Stimulated activated CD4-positive, alpha-beta T cell treated with anti-CD3 and anti-CD28 coated beads, Interleukin-15, amount 100 ng/mL, for 48 hours (primary cell): ENCODE results near the gene GUCY2C.

Experiments
- DNase-seq, 2 donors: peaks; one replicate each; pipeline ENCODE4 v3.0.0-alpha.2; 2020; ENCODE audit warnings: low read depth in 2 of 2

GUCY2C gene

GRCh38 chr12:14628771-14629170 is 67.6 kb downstream of the GUCY2C start:
- no peak for DNase-seq

- DNase-seq, result no peak
These were observed 74.6 kb downstream of the GUCY2C start for GRCh38 chr12:14621826-14622225.

- no peak for DNase-seq
These were observed 76.5 kb downstream of the GUCY2C start for GRCh38 chr12:14619741-14620501.

- DNase-seq, result no peak
These were observed 77.4 kb downstream of the GUCY2C start for GRCh38 chr12:14618983-14619382.

GRCh38 chr12:14614704-14615121 is 81.7 kb downstream of the GUCY2C start:
- DNase-seq, result no peak

- DNase-seq, result no peak
These were observed 82.7 kb downstream of the GUCY2C start for GRCh38 chr12:14613718-14614117.

GRCh38 chr12:14612898-14613445 is 83.4 kb downstream of the GUCY2C start:
- no peak for DNase-seq

- DNase-seq, result no peak
These were observed 84.1 kb downstream of the GUCY2C start for GRCh38 chr12:14612250-14612649.

GRCh38 chr12:14611640-14612203 is 84.7 kb downstream of the GUCY2C start:
- no peak for DNase-seq

GRCh38 chr12:14607568-14607967 is 88.8 kb downstream of the GUCY2C start:
- DNase-seq, result no peak

- no peak for DNase-seq
These were observed 90.9 kb downstream of the GUCY2C start for GRCh38 chr12:14605401-14605989.

GRCh38 chr12:14601692-14602478 is 94.5 kb downstream of the GUCY2C start:
- DNase-seq, result no peak

GRCh38 chr12:14597480-14597879 is 98.9 kb downstream of the GUCY2C start:
- DNase-seq, result no peak

GRCh38 chr12:14591719-14592118 is 104.7 kb downstream of the GUCY2C start:
- DNase-seq, result no peak

- no peak for DNase-seq
These were observed 107.0 kb downstream of the GUCY2C start for GRCh38 chr12:14589169-14590004.

GRCh38 chr12:14588571-14588970 is 107.8 kb downstream of the GUCY2C start:
- DNase-seq, result no peak

GRCh38 chr12:14578646-14579045 is 117.8 kb downstream of the GUCY2C start:
- no peak for DNase-seq

- no peak for DNase-seq
These were observed 119.1 kb downstream of the GUCY2C start for GRCh38 chr12:14577344-14577743.

- DNase-seq, result no peak
These were observed 119.5 kb downstream of the GUCY2C start for GRCh38 chr12:14576896-14577295.

GRCh38 chr12:14575585-14575984 is 120.8 kb downstream of the GUCY2C start:
- DNase-seq, result no peak

GRCh38 chr12:14573118-14573517 is 123.3 kb downstream of the GUCY2C start:
- no peak for DNase-seq
